Measurements from ENCODE around the gene PSMB8.

DNA sequence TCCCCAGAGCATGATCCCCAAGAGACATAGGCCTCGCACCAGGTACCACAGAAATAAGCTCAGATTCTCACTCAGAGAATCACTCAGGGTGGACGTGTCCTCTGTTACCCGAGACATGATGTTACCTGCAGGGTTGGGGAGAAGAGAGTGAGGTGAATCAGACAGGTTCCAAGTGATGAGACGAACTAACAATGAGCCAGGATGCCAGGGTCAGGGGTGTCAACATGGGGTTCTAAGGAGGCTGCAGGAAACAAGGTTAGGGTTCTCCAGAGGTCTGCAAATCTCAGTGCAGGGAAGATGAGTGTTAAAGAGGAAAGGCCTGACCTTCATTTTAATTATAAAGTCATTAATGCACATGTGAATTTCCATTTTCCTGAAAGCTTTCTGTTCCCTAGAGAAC is 7.2 kb upstream of the PSMB8 start:
- TF ChIP-seq, protein P1, sequence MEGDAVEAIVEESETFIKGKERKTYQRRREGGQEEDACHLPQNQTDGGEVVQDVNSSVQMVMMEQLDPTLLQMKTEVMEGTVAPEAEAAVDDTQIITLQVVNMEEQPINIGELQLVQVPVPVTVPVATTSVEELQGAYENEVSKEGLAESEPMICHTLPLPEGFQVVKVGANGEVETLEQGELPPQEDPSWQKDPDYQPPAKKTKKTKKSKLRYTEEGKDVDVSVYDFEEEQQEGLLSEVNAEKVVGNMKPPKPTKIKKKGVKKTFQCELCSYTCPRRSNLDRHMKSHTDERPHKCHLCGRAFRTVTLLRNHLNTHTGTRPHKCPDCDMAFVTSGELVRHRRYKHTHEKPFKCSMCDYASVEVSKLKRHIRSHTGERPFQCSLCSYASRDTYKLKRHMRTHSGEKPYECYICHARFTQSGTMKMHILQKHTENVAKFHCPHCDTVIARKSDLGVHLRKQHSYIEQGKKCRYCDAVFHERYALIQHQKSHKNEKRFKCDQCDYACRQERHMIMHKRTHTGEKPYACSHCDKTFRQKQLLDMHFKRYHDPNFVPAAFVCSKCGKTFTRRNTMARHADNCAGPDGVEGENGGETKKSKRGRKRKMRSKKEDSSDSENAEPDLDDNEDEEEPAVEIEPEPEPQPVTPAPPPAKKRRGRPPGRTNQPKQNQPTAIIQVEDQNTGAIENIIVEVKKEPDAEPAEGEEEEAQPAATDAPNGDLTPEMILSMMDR (IDR thresholded peaks at IDR 0.05; ENCODE audit: low read depth, low read length) = no peak
- TF ChIP-seq EZH2phosphoT487 (IDR thresholded peaks at IDR 0.05; ENCODE audit: low read depth) = no peak

All from OCI-LY3 (cell line).